Natural killer cell treated with Interleukin-12 subunit alpha and Interleukin-12 subunit beta and Interleukin-15 and Interleukin-18, amount 100 ng/mL, for 72 hours (primary cell): ENCODE data around the gene DPYD. TPM values are rescaled to one million over a fixed set of nuclear protein-coding genes. Genes with fewer than 3 reads are reported as not detected.

Source experiments
- ATAC-seq, 2 donors: fragments of 150-1000 bp; cut with Tn5 transposase in 1 of 2; sonication (Bioruptor Pico), chemical (Tn5 transposase) in 1 of 2; 2 replicates each; pipeline ENCODE4 v1.10.0; 2021
- DNase-seq: peaks from one replicate; pipeline ENCODE4 v3.0.0; 2022; ENCODE audit warnings: low spot score
- H3K27ac Mint-ChIP-seq, 2 donors: 1 replicate in 1 of 2; 2 replicates in 1 of 2; pipeline ENCODE4 v1.8.0; 2022; ENCODE audit warnings: mixed read lengths in 2 of 2, mild to moderate bottlenecking in 1 of 2, moderate library complexity in 1 of 2
- H3K27me3 Mint-ChIP-seq, 2 donors: 1 replicate in 1 of 2; 2 replicates in 1 of 2; pipeline ENCODE4 v1.8.0; 2022; ENCODE audit warnings: mixed read lengths in 2 of 2
- H3K36me3 Mint-ChIP-seq: one replicate; pipeline ENCODE4 v1.8.0; 2022; ENCODE audit warnings: mixed read lengths
- H3K4me1 Mint-ChIP-seq, 2 donors: 1 replicate in 1 of 2; 2 replicates in 1 of 2; pipeline ENCODE4 v1.8.0; 2022; ENCODE audit warnings: low read depth in 2 of 2, mixed read lengths in 2 of 2, mild to moderate bottlenecking in 1 of 2
- H3K4me3 Mint-ChIP-seq: one replicate; pipeline ENCODE4 v1.8.0; 2022; ENCODE audit warnings: mixed read lengths
- H3K9me3 Mint-ChIP-seq: 2 replicates; pipeline ENCODE4 v1.8.0; 2022; ENCODE audit warnings: mixed read lengths
- total RNA-seq, 2 donors: library from RNA; stranded (reverse); gene quantifications; one replicate each; pipeline ENCODE4 v1.2.3, GENCODE V29; 2022

The DPYD gene
- total RNA-seq, 2 donors from 2014 or later = 33.9 to 34.8 TPM

DNA sequence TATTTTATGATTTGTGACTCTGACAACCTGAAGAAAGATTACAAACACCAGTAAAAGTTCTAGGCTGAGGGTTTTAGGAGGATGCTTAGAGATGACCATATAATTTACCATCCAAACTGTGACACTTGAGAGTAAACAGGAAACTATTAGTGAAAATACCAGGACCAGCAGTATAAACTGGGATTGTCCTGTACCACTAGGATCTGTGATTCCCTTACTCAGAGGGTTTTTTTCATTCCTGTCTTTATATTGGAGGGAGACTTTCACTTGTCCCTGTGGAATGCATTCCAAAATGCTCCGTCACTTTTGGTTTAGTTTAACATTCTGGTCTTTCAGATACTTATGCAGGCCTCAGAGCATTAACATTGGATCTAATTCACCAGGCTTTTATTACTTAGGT, 716.4 kb downstream of the DPYD start:
- Mint-ChIP-seq H3K4me3 (no peak overlapping the region), H3K36me3 (no peaks in the 10 kb centered on the region), H3K4me1 (peaks cover 0 to 8% of the 10 kb centered on the region in 2 donors), H3K9me3 (no peaks in the 10 kb centered on the region), H3K27me3 (no peaks in the 10 kb centered on the region), H3K27ac (no peak overlapping the region)
- ATAC-seq (no peak), DNase-seq (no peak)

- Mint-ChIP-seq H3K4me1 (no peaks in the 10 kb centered on the region), H3K9me3 (no peaks in the 10 kb centered on the region), H3K27me3 (no peaks in the 10 kb centered on the region), H3K27ac (no peak overlapping the region), H3K4me3 (no peak overlapping the region), H3K36me3 (no peaks in the 10 kb centered on the region)
- no peak for DNase-seq
- ATAC-seq = no peak
Observed at GRCh38 chr1:97202481-97203380, 718.1 kb downstream of the DPYD start.

GRCh38 chr1:97201641-97202040, 719.2 kb downstream of the DPYD start:
- H3K27ac Mint-ChIP-seq = no peak overlapping the region
- ATAC-seq (no peak), DNase-seq (no peak)
- no peaks in the 10 kb centered on the region for H3K36me3 Mint-ChIP-seq
- no peaks in the 10 kb centered on the region for H3K27me3 Mint-ChIP-seq
- H3K9me3 Mint-ChIP-seq = no peaks in the 10 kb centered on the region
- no peak overlapping the region for H3K4me3 Mint-ChIP-seq
- H3K4me1 Mint-ChIP-seq = no peaks in the 10 kb centered on the region

- Mint-ChIP-seq H3K27me3 (no peaks in the 10 kb centered on the region), H3K36me3 (no peaks in the 10 kb centered on the region), H3K27ac (no peak overlapping the region), H3K4me1 (no peaks in the 10 kb centered on the region), H3K9me3 (no peaks in the 10 kb centered on the region), H3K4me3 (no peak overlapping the region)
- DNase-seq (no peak), ATAC-seq (no peak)
Observed at GRCh38 chr1:97200595-97200994, 720.2 kb downstream of the DPYD start.

- Mint-ChIP-seq H3K4me1 (no peaks in the 10 kb centered on the region), H3K4me3 (no peak overlapping the region), H3K27me3 (no peaks in the 10 kb centered on the region), H3K36me3 (no peaks in the 10 kb centered on the region), H3K27ac (no peak overlapping the region), H3K9me3 (no peaks in the 10 kb centered on the region)
- DNase-seq = no peak
- ATAC-seq = no peak
Observed at GRCh38 chr1:97196825-97197516, 723.9 kb downstream of the DPYD start.

DNA sequence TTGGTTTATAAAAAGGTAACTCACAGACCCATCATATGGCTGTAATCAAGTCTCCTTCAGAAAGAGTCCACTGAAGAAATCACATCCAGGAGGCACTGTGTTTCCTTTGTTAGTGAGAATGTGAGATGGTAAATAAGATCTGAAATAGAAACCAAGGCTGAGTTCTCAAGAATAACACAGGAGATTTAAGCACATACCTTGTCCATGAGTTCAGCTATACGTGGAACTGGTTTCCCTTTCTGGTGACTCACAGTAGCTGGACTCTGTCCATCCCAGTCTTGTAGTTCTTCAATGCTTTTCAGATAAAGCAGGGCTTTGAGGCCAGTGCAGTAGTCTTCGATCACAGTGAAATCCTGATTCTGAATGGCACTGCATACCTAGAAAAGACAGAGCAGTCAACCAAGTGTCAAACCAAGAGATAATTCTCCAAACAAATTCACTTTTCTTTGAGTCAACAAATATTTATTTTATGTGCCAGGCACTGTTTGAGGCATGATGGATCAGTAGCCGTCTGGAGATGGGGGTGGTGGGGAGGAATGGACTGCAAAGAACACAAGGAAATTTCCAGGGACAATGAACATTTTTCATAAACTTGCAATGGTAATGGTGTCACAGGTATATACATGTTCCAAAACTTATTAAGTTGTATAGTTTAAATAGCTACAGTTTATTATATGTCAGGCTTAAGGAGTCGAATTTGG, 727.8 kb downstream of the DPYD start:
- DNase-seq = no peak
- Mint-ChIP-seq H3K27me3 (no peaks in the 10 kb centered on the region), H3K9me3 (no peaks in the 10 kb centered on the region), H3K36me3 (no peaks in the 10 kb centered on the region), H3K4me1 (no peaks in the 10 kb centered on the region), H3K27ac (no peak overlapping the region), H3K4me3 (no peak overlapping the region)
- ATAC-seq = no peak

- Mint-ChIP-seq H3K27ac (no peak overlapping the region), H3K4me3 (no peak overlapping the region), H3K9me3 (no peaks in the 10 kb centered on the region), H3K4me1 (no peaks in the 10 kb centered on the region), H3K27me3 (no peaks in the 10 kb centered on the region), H3K36me3 (no peaks in the 10 kb centered on the region)
- DNase-seq (no peak), ATAC-seq (no peak)
Observed at GRCh38 chr1:97190326-97190725, 730.5 kb downstream of the DPYD start.

GRCh38 chr1:97186381-97186780, 734.5 kb downstream of the DPYD start:
- Mint-ChIP-seq H3K4me3 (no peak overlapping the region), H3K36me3 (no peaks in the 10 kb centered on the region), H3K27me3 (no peaks in the 10 kb centered on the region), H3K27ac (no peak overlapping the region), H3K9me3 (no peaks in the 10 kb centered on the region), H3K4me1 (no peaks in the 10 kb centered on the region)
- no peak for ATAC-seq
- no peak for DNase-seq

- no peak for ATAC-seq
- Mint-ChIP-seq H3K36me3 (no peaks in the 10 kb centered on the region), H3K4me3 (no peak overlapping the region), H3K9me3 (no peaks in the 10 kb centered on the region), H3K27ac (no peak overlapping the region), H3K4me1 (no peaks in the 10 kb centered on the region), H3K27me3 (no peaks in the 10 kb centered on the region)
- no peak for DNase-seq
Observed at GRCh38 chr1:97174039-97174704, 746.7 kb downstream of the DPYD start.

DNA sequence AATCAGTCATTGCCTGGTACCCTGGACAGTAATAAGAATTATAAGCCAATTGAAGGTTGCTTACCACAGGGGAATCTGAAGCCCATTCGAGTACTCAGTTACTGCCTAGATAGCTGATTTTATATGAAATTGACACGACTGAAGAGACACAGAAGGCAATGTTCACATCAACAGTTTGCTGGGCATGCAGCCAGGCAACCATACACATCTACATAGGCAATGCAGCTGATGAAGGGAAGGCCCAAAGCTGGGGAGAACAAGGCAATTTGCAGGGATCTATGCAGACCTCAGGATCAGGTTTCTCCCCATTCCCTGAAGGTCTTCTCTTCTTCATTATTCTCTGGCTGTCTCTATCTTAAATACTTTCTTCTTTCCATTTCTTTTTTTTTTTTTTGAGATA, 750.5 kb downstream of the DPYD start:
- ATAC-seq = no peak
- H3K9me3 Mint-ChIP-seq = no peaks in the 10 kb centered on the region
- no peaks in the 10 kb centered on the region for H3K36me3 Mint-ChIP-seq
- no peak overlapping the region for H3K4me3 Mint-ChIP-seq
- no peak overlapping the region for H3K27ac Mint-ChIP-seq
- H3K27me3 Mint-ChIP-seq = no peaks in the 10 kb centered on the region
- no peak for DNase-seq
- no peaks in the 10 kb centered on the region for H3K4me1 Mint-ChIP-seq

DNA sequence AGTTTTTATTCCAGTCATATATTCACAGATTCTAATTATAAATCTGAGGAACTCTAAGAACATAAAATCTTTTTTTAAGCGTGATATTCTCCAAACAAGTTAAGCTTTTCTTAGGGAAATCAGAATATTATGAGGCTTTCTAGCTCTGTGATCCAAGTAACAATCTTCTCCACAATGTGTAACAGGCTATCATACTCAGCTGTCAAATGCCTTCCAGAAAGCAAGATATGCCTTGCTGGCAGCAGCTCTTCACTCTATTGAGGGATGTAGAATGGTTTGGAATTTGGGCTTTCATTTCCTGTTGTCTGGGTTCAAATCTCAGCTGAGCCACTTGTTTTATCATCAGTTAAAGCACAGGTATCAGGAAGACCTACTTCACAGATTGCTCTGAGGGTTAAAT, 752.8 kb downstream of the DPYD start:
- H3K36me3 Mint-ChIP-seq = peaks cover 4% of the 10 kb centered on the region

GRCh38 chr1:97167246-97167645, 753.6 kb downstream of the DPYD start:
- Mint-ChIP-seq H3K36me3 (peaks cover 4% of the 10 kb centered on the region), H3K4me3 (no peak overlapping the region), H3K27me3 (no peaks in the 10 kb centered on the region), H3K4me1 (peaks cover 15% of the 10 kb centered on the region in 2 donors), H3K27ac (no peak overlapping the region), H3K9me3 (peaks cover 5% of the 10 kb centered on the region)
- ATAC-seq (no peak), DNase-seq (no peak)

More for the DNA sequence above, 752.8 kb downstream of the DPYD start:
- DNase-seq = no peak
- no peak overlapping the region for H3K27ac Mint-ChIP-seq
- peaks cover 15% of the 10 kb centered on the region in 2 donors for H3K4me1 Mint-ChIP-seq
- ATAC-seq = no peak
- no peaks in the 10 kb centered on the region for H3K27me3 Mint-ChIP-seq
- H3K4me3 Mint-ChIP-seq = no peak overlapping the region
- H3K9me3 Mint-ChIP-seq = peaks cover 5% of the 10 kb centered on the region

DNA sequence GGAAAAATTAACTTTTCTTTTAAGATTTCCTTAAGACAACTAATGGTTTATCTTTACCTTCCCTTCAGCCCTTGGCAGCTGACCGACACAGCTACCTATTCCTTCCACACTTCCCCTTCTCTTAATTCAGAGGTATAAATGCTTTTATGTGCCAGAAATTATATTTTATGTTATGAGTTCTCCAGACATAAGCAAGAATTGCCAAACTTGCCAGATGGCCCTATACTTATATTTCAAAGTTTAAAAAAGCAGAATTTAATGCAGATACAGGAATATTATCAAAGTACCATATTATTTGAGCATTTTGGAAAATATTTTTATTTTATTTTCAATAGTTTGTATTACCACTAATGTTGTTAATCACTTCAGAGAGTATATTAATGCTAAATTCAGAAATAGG, 754.2 kb downstream of the DPYD start:
- Mint-ChIP-seq H3K36me3 (peaks cover 4% of the 10 kb centered on the region), H3K4me3 (no peak overlapping the region), H3K9me3 (peaks cover 5% of the 10 kb centered on the region), H3K27ac (no peak overlapping the region), H3K27me3 (no peaks in the 10 kb centered on the region), H3K4me1 (peaks cover 15% of the 10 kb centered on the region in 2 donors)
- DNase-seq = no peak
- ATAC-seq = no peak
